H4 (cell line): ENCODE results near the gene C5orf34. TPM values are rescaled to one million over a fixed set of nuclear protein-coding genes. Genes with fewer than 3 reads are reported as not detected.
"Not testable (repeated sequence)": the region's sequence is repeated elsewhere in the genome, so short reads cannot be mapped to it uniquely, and the experiment has no call there.

Experiments used
- DNase-seq: peaks from one replicate; pipeline ENCODE4 v3.0.0-alpha.2; 2015; ENCODE audit warnings: low spot score
- total RNA-seq: library from RNA; depleted of rRNA; stranded (reverse); fragments of >200 nt; shearing (Covaris generic); gene quantifications from 2 replicates; pipeline ENCODE4 v1.2.3, GENCODE V29; 2014

The C5orf34 gene
- total RNA-seq, 1 experiment from 2014 or later = 14.4 TPM

GRCh38 chr5:43515678-43516048 lies 715 bp upstream of the C5orf34 start:
- DNase-seq = no peak

DNA sequence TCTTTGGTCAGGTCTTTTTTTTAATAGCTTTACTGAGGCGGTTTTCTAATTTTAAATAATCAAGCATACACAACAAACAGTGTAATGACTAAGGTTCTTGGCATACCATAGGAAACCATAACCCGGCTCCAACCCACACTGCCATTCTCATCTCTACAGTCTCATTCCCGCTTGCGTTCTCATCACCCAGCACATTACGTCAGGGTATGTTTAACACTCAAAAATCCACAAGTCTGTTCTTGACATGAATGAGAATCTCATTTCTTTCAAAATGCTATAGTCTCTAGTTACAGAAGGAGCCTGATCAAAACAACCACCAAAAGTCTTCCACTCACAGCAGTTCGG lies 505 bp downstream of the C5orf34 start:
- DNase-seq = peak; percentile 30

GRCh38 chr5:43514025-43514424 lies 923 bp downstream of the C5orf34 start:
- DNase-seq = no peak

- DNase-seq = not testable (repeated sequence)
Measured at GRCh38 chr5:43511062-43511461, 3.9 kb downstream of the C5orf34 start.

- DNase-seq = no peak
Measured at GRCh38 chr5:43498581-43498980, 16.4 kb downstream of the C5orf34 start.

DNA sequence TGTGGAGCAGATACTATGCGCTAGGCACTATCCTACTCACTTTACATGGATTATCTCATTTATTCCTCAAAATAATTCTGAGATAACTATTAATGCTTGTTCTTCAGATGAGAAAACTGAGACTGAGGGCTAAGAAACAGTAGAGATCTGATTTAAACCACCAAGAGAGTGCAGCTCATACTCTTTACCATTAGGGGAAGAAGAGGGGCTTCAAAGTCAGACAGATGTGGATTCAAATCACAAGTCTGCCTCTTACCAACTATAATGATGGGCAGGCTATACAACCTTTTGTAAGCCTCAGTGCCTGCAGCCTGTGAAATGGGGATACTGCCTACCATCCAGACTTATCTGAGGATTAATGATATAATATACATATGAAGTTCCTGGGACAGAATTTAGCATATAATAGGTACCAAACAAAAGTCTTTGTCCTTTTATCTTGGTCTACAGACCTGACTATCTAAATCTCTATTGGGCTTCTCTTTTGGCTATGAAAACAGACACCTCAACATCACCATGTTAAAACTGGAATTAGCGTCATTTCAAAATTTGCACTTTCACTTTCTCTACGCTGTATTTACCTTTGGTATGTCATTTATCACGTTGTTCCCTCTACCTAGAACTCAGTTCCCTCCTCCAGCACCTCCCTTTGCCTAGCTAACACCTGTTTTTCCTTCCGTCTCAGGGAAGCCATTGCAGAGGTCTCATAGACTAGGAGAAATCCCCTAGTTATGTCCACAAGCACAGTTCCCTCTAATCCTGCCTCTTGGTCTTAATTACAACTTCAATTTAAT lies 17.4 kb downstream of the C5orf34 start:
- DNase-seq = no peak

DNA sequence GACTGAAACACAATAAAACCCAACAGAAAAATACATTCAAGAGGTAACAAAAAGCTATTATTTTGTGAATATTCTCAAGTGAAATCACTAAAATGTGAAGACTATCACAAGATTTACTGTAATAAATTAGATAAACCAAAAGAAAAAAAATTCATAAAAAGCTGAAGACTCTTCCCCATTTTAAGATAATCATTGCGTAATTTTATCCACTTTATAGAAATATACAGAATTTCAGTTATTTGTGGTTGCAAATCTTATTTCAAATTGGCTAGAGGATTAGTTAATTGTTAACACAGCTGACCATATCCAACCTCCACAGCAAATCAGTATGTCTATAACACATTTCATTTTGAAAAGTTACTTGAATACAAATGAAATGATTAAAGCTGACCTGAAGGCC lies 23.6 kb downstream of the C5orf34 start:
- no peak for DNase-seq

- DNase-seq = no peak
Measured at GRCh38 chr5:43486353-43486752, 28.6 kb downstream of the C5orf34 start.

GRCh38 chr5:43485406-43485805 lies 29.5 kb downstream of the C5orf34 start:
- DNase-seq = no peak

GRCh38 chr5:43484106-43484849 lies 30.7 kb downstream of the C5orf34 start:
- DNase-seq = peak; percentile 85

DNA sequence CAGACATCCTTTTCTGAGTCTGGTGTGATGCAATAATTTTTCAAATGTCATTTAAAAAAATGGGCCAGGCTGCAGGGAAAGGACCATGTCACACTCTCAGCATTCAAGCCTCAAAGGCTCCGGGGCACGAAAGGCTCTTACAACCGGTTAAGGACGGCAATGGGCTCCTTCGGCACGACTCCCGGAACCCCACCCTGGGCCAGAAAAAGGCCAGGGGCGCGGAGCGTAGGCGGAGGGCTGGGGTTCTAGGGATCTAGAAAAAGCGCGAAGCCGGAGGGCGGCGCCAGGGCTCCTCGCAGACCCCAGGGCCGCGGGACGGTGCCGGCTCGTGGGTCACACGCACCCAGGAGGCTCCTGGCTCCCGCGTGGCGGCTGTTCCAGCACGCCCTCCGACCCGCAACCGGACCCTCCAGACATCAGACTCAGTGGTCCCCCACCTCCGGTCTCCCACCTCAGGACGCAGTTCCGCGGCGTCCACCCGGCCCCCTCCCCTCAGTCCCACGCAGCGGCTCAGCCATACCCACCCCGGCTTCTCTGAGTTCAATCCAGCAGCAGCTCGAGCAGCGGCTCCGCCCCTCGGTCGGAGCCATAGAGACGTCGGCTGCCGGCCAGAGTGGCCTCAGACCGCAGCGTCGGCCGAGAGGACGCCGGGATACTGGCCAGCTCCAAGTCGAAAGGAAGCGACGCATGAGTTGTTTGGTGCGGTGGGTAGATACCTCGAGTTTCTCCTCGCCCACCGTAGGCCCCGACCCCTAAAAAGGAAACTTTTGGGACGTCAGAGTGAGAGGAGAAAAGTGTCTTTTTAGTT lies 31.4 kb downstream of the C5orf34 start, which contains the start of gene TMEM267:
Gene TMEM267, minus strand, starts transcription at position 568 of the 808 bp plus-strand sequence. CDS start 29,896 bp downstream, outside the sequence.
- DNase-seq = peak; percentile 92

GRCh38 chr5:43482490-43483297 lies 32.3 kb downstream of the C5orf34 start:
- no peak for DNase-seq

DNA sequence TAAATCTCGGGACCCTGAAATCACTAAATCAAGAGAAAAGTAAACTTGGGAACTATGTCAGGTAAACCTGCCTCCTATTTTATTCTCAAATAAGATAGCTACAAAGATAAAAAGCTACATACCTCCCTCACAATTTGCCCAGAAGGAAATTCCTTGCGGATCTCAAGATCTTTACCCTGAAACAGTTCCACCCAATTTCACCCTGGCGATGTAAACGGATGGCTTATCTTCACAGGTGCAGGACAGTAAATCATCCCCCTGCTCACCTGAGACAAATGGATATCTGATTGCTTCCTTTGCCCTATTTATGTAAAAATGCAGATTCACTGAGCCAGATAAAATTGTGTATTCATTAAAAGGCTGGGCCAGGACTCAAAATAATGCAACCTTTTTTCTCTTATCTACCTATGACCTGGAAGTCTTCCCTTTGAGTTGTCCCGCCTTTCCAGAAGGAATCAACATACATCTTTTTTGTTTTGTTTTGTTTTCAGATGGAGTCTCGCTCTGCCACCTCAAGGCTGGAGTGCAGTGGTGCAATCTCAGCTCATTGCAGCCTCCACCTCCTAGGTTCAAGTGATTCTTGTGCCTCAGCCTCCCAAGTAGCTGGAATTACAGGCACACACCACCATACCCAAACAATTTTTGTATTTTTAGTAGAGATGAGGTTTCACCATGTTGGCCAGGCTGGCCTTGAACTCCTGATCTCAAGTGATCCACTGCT lies 45.1 kb downstream of the C5orf34 start:
- no peak for DNase-seq

DNA sequence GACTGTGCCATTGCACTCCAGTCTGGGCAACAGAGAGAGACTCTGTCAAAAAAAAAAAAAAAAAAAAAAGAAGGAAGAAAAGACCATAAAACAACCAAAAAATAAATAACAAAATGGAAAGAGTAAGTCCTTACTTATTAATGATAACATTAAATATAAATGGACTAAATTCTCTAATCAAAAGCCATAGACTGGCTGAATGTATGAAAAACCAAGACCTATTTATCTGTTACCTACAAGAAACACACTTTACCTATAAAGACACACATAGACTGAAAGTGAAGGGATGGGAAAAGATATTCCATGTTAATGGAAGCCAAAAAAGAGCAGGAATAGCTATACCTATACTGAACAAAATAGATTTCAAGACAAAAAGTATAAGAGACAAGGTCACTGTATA lies 47.8 kb downstream of the C5orf34 start:
- DNase-seq = no peak

DNA sequence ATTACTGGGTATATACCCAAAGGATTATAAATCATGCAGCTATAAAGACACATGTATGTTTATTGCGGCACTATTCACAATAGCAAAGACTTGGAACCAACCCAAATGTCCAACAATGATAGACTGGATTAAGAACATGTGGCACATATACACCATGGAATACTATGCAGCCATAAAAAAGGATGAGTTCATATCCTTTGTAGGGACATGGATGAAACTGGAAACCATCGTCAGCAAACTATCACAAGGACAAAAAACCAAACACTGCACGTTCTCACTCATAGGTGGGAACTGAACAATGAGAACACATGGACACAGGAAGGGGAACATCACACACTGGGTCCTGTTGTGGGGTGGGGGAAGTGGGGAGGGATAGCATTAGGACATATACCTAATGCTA lies 49.5 kb downstream of the C5orf34 start:
- DNase-seq = not testable (repeated sequence)

- no peak for DNase-seq
Measured at GRCh38 chr5:43461066-43461465, 53.9 kb downstream of the C5orf34 start.

DNA sequence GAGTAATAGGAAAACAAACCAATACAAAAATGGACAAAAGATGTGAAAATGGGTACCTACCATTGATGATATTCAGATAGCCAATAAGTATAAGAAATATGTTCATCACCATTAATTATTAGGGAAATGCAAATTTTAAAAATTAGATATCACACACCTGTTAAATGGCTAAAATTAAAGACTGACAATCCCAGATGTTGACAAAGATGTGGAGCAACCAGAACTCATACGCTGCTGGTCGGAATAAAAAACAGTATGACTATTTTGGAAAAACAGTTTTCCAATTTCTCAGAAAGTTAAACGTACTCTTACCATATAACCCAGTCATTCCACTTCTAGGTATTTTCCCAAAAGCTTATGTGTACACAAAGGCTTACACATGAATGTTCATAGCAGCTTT lies 58.4 kb downstream of the C5orf34 start:
- DNase-seq = no peak

DNA sequence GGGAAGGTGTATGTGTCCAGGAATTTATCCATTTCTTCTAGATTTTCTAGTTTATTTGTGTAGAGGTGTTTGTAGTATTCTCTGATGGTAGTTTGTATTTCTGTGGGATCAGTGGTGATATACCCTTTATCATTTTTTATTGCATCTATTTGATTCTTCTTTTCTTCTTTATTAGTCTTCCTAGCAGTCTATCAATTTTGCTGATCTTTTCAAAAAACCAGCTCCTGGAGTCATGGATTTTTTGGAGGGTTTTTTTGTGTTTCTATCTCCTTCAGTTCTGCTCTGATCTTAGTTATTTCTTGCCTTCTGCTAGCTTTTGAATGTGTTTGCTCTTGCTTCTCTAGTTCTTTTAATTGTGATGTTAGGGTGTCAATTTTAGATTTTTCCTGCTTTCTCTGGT lies 73.4 kb downstream of the C5orf34 start:
- not testable (repeated sequence) for DNase-seq

DNA sequence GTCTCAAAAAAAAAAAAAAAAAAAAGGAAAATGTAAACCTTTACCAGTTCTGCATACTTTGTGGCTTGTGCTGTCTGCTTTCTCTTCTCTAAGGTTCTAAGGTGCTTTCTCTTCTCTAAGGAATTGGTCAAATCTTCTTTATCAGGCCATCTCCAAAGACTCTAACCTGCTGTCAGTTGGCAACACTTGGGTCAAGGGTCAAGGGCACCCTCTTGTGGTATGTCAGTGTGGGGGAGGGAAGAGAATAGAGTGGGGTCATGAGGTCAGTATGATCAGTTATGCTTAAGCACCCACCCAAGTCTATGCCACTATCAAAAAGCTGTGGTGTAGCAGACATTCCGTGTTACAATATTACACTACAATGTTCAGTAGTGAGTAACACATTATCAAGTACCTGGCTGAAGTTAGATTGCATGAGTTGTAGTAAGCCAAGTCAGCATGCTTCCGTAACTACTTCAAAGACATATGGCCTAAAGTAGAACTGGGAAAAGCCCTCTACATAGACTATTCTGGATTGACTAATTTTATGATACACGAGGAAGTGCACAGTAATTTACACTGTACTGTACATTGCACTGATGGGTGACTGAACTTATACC lies 77.8 kb downstream of the C5orf34 start:
- DNase-seq = no peak
